ENCODE results near the gene RAB30. TPM values are rescaled to one million over a fixed set of nuclear protein-coding genes. Genes with fewer than 3 reads are reported as not detected.
A peak's percentile ranks its signal among the peaks of the same experiment; 100 is the strongest.
"Not testable (repeated sequence)": the region's sequence is repeated elsewhere in the genome, so short reads cannot be mapped to it uniquely, and the experiment has no call there.

Gene RAB30
- total and polyA plus RNA-seq, 2 experiments from 2014 or later: 2.5 to 10.2 TPM

GRCh38 chr11:82945682-82946081 is 126.0 kb downstream of the RAB30 start:
- no peaks in the 10 kb centered on the region for H3K9me3 ChIP-seq (ENCODE audit: low read depth)
- no peak overlapping the region for H3K4me3 ChIP-seq
- no peaks in the 10 kb centered on the region for H4K20me1 ChIP-seq (ENCODE audit: insufficient read depth, poor library complexity, severe bottlenecking)
- TF ChIP-seq EZH2 (IDR thresholded peaks at IDR 0.05; ENCODE audit: borderline replicate concordance) (no peak), EZH2phosphoT487 (IDR thresholded peaks at IDR 0.05; ENCODE audit: low read depth, severe bottlenecking, unreplicated experiment) (no peak)
- TF ChIP-seq, protein P1, sequence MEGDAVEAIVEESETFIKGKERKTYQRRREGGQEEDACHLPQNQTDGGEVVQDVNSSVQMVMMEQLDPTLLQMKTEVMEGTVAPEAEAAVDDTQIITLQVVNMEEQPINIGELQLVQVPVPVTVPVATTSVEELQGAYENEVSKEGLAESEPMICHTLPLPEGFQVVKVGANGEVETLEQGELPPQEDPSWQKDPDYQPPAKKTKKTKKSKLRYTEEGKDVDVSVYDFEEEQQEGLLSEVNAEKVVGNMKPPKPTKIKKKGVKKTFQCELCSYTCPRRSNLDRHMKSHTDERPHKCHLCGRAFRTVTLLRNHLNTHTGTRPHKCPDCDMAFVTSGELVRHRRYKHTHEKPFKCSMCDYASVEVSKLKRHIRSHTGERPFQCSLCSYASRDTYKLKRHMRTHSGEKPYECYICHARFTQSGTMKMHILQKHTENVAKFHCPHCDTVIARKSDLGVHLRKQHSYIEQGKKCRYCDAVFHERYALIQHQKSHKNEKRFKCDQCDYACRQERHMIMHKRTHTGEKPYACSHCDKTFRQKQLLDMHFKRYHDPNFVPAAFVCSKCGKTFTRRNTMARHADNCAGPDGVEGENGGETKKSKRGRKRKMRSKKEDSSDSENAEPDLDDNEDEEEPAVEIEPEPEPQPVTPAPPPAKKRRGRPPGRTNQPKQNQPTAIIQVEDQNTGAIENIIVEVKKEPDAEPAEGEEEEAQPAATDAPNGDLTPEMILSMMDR (IDR thresholded peaks at IDR 0.05; ENCODE audit: poor library complexity): no peak
- no peaks in the 10 kb centered on the region for H3K36me3 ChIP-seq (replicated peaks; ENCODE audit: insufficient read depth, low read depth)
- no peaks in the 10 kb centered on the region for H3K27me3 ChIP-seq
- H3K79me2 ChIP-seq: no peaks in the 10 kb centered on the region
- no peak overlapping the region for H2AFZ ChIP-seq
- no peaks in the 10 kb centered on the region for H3K9me2 ChIP-seq (replicated peaks; ENCODE audit: insufficient read depth)
- H3K4me1 ChIP-seq (ENCODE audit: insufficient read depth): no peaks in the 10 kb centered on the region
- H3K4me2 ChIP-seq: no peak overlapping the region
- DNase-seq (ENCODE audit: low spot score): no peak
- no peak overlapping the region for H3K27ac ChIP-seq

DNA sequence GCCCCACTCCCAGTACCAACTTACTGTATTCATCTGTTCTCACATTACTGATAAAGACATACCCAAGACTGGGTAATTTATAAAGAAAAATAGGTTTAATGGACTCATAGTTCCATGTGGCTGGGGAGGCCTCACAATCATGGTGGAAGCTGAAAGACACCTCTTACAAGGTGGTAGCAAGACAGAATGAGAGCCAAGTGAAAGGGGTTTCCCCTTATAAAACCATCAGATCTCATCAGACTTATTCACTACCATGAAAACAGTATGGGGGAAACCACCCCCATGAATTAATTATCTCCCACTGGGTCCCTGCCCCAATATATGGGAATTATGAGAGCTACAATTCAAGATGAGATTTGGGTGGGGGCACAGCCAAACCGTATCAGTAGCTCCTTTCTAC is 126.7 kb downstream of the RAB30 start:
- not testable (repeated sequence) for H4K20me1 ChIP-seq (ENCODE audit: insufficient read depth, poor library complexity, severe bottlenecking); H3K4me1 ChIP-seq (ENCODE audit: insufficient read depth); H3K36me3 ChIP-seq (replicated peaks; ENCODE audit: insufficient read depth, low read depth); H3K9me3 ChIP-seq (ENCODE audit: low read depth); H3K27ac ChIP-seq; H2AFZ ChIP-seq; H3K9me2 ChIP-seq (replicated peaks; ENCODE audit: insufficient read depth); H3K4me3 ChIP-seq; H3K4me2 ChIP-seq; DNase-seq (ENCODE audit: low spot score); H3K27me3 ChIP-seq; H3K79me2 ChIP-seq
- WGBS (ENCODE audit: low lambda C conversion rate, missing lambda C conversion rate): 85% methylated on average over 1 of the region's 1 CpG

DNA sequence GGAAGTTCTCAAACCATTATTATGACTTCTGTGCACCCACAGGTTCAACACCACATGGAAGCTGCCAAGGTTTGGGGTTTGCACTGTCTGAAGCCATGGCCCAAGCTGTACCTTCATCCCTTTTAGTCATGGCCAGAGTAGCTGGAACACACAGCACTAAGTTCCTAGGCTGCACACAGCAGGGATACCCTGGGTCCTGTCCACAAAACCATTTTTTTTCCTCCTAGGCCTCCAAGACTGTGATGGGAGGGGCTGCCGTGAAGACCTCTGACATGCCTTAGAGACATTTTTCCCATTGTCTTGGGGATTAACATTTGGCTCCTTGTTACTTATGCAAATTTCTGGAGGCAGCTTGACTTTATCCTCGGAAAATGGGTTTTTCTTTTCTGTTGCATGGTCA is 127.5 kb downstream of the RAB30 start:
- TF ChIP-seq EZH2phosphoT487 (IDR thresholded peaks at IDR 0.05; ENCODE audit: low read depth, severe bottlenecking, unreplicated experiment) (no peak), EZH2 (IDR thresholded peaks at IDR 0.05; ENCODE audit: borderline replicate concordance) (no peak)
- TF ChIP-seq, protein P1 (IDR thresholded peaks at IDR 0.05; ENCODE audit: poor library complexity): no peak
- WGBS (ENCODE audit: low lambda C conversion rate, missing lambda C conversion rate): 66% methylated on average over 2 of the region's 2 CpGs
- H3K36me3 ChIP-seq (replicated peaks; ENCODE audit: insufficient read depth, low read depth): no peaks in the 10 kb centered on the region
- H3K27me3 ChIP-seq: no peaks in the 10 kb centered on the region
- H3K9me2 ChIP-seq (replicated peaks; ENCODE audit: insufficient read depth): no peaks in the 10 kb centered on the region
- no peaks in the 10 kb centered on the region for H3K79me2 ChIP-seq
- H3K4me2 ChIP-seq: no peak overlapping the region
- H2AFZ ChIP-seq: no peak overlapping the region
- no peak for DNase-seq (ENCODE audit: low spot score)
- no peak overlapping the region for H3K4me3 ChIP-seq
- H3K27ac ChIP-seq: no peak overlapping the region
- H3K9me3 ChIP-seq (ENCODE audit: low read depth): no peaks in the 10 kb centered on the region
- H3K4me1 ChIP-seq (ENCODE audit: insufficient read depth): no peaks in the 10 kb centered on the region
- H4K20me1 ChIP-seq (ENCODE audit: insufficient read depth, poor library complexity, severe bottlenecking): no peaks in the 10 kb centered on the region

DNA sequence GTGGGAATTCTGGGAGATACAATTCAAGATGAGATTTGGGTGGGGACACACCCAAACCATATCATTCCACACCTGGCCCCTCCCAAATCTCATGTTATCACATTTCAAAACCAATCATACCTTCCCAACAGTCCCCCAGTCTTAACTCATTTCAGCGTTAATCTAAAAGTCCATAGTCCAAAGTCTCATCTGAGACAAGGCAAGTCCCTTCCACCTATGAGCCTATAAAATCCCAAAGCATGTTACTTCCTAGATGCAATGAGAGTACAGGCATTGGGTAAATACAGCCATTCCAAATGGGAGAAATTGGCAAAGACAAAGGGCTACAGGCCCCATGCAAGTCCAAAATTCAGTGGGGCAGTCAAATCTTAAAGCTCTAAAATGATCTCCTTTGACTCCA is 128.3 kb downstream of the RAB30 start:
- not testable (repeated sequence) for H3K9me2 ChIP-seq (replicated peaks; ENCODE audit: insufficient read depth); H4K20me1 ChIP-seq (ENCODE audit: insufficient read depth, poor library complexity, severe bottlenecking); H3K4me1 ChIP-seq (ENCODE audit: insufficient read depth); H3K4me3 ChIP-seq; H3K4me2 ChIP-seq; H2AFZ ChIP-seq; H3K79me2 ChIP-seq; H3K27me3 ChIP-seq; H3K36me3 ChIP-seq (replicated peaks; ENCODE audit: insufficient read depth, low read depth); H3K9me3 ChIP-seq (ENCODE audit: low read depth)
- peak overlapping the region; percentile 40 for H3K27ac ChIP-seq
- 68% methylated on average over 1 of the region's 1 CpG for WGBS (ENCODE audit: low lambda C conversion rate, missing lambda C conversion rate)
- peak; percentile 19 for DNase-seq (ENCODE audit: low spot score)

DNA sequence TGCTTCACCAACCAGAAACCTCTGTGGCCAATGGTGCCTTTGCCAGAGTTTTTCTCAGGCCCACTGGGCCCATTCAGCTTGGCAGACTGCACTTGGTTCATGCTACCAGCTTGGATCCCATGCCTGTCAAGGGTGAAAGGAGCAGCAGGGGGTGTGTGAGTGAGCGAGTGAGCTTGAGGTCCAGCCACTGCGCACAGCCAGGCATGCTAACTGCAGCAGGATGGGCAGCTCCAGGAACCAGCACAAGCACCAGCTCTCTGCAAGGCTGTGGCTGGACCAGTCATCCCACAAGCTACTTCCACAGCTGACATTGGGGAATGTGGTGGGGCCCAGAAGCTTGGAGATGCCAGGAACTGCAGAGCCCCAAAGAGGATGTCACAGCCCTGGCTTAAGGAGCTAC is 129.3 kb downstream of the RAB30 start:
- Histone ChIP-seq H3K27ac (no peak overlapping the region), H2AFZ (no peak overlapping the region), H3K4me2 (no peak overlapping the region), H3K27me3 (no peaks in the 10 kb centered on the region), H3K9me3 (ENCODE audit: low read depth) (no peaks in the 10 kb centered on the region), H3K9me2 (replicated peaks; ENCODE audit: insufficient read depth) (no peaks in the 10 kb centered on the region), H3K79me2 (no peaks in the 10 kb centered on the region), H3K36me3 (replicated peaks; ENCODE audit: insufficient read depth, low read depth) (no peaks in the 10 kb centered on the region), H4K20me1 (ENCODE audit: insufficient read depth, poor library complexity, severe bottlenecking) (no peaks in the 10 kb centered on the region), H3K4me3 (no peak overlapping the region), H3K4me1 (ENCODE audit: insufficient read depth) (no peaks in the 10 kb centered on the region)
- DNase-seq (ENCODE audit: low spot score): no peak
- WGBS (ENCODE audit: low lambda C conversion rate, missing lambda C conversion rate): 100% methylated on average over 2 of the region's 2 CpGs
- no peak for TF ChIP-seq EZH2 (IDR thresholded peaks at IDR 0.05; ENCODE audit: borderline replicate concordance)
- TF ChIP-seq, protein P1 (IDR thresholded peaks at IDR 0.05; ENCODE audit: poor library complexity): no peak
- TF ChIP-seq EZH2phosphoT487 (IDR thresholded peaks at IDR 0.05; ENCODE audit: low read depth, severe bottlenecking, unreplicated experiment): no peak

Measured in hepatocyte (in vitro differentiated cells).